ENCODE measurements around the gene ULK4.
"Not testable (repeated sequence)": the region's sequence is repeated elsewhere in the genome, so short reads cannot be mapped to it uniquely, and the experiment has no call there.

The ULK4 gene

GRCh38 chr3:41573591-41573990 lies 388.3 kb downstream of the ULK4 start:
- TF ChIP-seq CTCF (conservative IDR thresholded peaks at IDR 0.05) (no peak), ZFX (IDR thresholded peaks at IDR 0.05) (no peak)
- no peak overlapping the region for H3K27ac ChIP-seq

- TF ChIP-seq CTCF (conservative IDR thresholded peaks at IDR 0.05) (no peak), ZFX (IDR thresholded peaks at IDR 0.05) (no peak)
- no peak overlapping the region for H3K27ac ChIP-seq
These were observed 389.8 kb downstream of the ULK4 start for GRCh38 chr3:41572092-41572491.

- TF ChIP-seq ZFX (IDR thresholded peaks at IDR 0.05), result no peak
- TF ChIP-seq CTCF (conservative IDR thresholded peaks at IDR 0.05), result no peak
- H3K27ac ChIP-seq, result no peak overlapping the region
These were observed 392.1 kb downstream of the ULK4 start for GRCh38 chr3:41569632-41570305.

GRCh38 chr3:41565948-41566514 lies 395.9 kb downstream of the ULK4 start:
- H3K27ac ChIP-seq, result no peak overlapping the region
- TF ChIP-seq CTCF (conservative IDR thresholded peaks at IDR 0.05) (no peak), ZFX (IDR thresholded peaks at IDR 0.05) (no peak)

- no peak overlapping the region for H3K27ac ChIP-seq
- TF ChIP-seq ZFX (IDR thresholded peaks at IDR 0.05) (no peak), CTCF (conservative IDR thresholded peaks at IDR 0.05) (no peak)
These were observed 396.9 kb downstream of the ULK4 start for GRCh38 chr3:41565003-41565402.

- H3K27ac ChIP-seq, result not testable (repeated sequence)
These were observed 405.7 kb downstream of the ULK4 start for GRCh38 chr3:41556245-41556644.

GRCh38 chr3:41532976-41533375 lies 428.9 kb downstream of the ULK4 start:
- H3K27ac ChIP-seq, result no peak overlapping the region

More at GRCh38 chr3:41532976-41533375, 428.9 kb downstream of the ULK4 start:
- no peak for TF ChIP-seq ZFX (IDR thresholded peaks at IDR 0.05)
- no peak for TF ChIP-seq CTCF (conservative IDR thresholded peaks at IDR 0.05)

Measured in C4-2B (cell line).